ENCODE results near the gene PTPN6. TPM values are rescaled to one million over a fixed set of nuclear protein-coding genes. Genes with fewer than 3 reads are reported as not detected.

Gene PTPN6
- total and polyA plus RNA-seq, 7 donors, result 1.3 to 7.6 (median 3.6) TPM

GRCh38 chr12:6932766-6933165, 18.4 kb upstream of the PTPN6 start:
- no peaks in the 10 kb centered on the region for H3K9me3 ChIP-seq
- H3K36me3 ChIP-seq (ENCODE audit: insufficient read depth in 1 of 2, low read depth in 1 of 2), result peaks cover 0 to 34% of the 10 kb centered on the region in 2 donors
- intact Hi-C loops (cut with DNase I), result no loop called here
- H3K27me3 ChIP-seq (ENCODE audit: insufficient read depth in 3 of 3, low read length in 2 of 3), result no peaks in the 10 kb centered on the region
- ATAC-seq (no peak), DNase-seq (no peak)
- H3K4me3 ChIP-seq, result no peak overlapping the region
- 48 to 65% (median 55%) methylated on average over 1 of the region's 1 CpG for WGBS, 3 donors
- TF ChIP-seq, protein P1, sequence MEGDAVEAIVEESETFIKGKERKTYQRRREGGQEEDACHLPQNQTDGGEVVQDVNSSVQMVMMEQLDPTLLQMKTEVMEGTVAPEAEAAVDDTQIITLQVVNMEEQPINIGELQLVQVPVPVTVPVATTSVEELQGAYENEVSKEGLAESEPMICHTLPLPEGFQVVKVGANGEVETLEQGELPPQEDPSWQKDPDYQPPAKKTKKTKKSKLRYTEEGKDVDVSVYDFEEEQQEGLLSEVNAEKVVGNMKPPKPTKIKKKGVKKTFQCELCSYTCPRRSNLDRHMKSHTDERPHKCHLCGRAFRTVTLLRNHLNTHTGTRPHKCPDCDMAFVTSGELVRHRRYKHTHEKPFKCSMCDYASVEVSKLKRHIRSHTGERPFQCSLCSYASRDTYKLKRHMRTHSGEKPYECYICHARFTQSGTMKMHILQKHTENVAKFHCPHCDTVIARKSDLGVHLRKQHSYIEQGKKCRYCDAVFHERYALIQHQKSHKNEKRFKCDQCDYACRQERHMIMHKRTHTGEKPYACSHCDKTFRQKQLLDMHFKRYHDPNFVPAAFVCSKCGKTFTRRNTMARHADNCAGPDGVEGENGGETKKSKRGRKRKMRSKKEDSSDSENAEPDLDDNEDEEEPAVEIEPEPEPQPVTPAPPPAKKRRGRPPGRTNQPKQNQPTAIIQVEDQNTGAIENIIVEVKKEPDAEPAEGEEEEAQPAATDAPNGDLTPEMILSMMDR (IDR thresholded peaks at IDR 0.05), result no peak
- H3K27ac ChIP-seq, result peak overlapping the region; percentile 66
- H3K4me1 ChIP-seq, result peaks cover 29% of the 10 kb centered on the region

GRCh38 chr12:6934110-6934509, 17.0 kb upstream of the PTPN6 start:
- Histone ChIP-seq H3K4me1 (peaks cover 37% of the 10 kb centered on the region), H3K36me3 (ENCODE audit: insufficient read depth in 1 of 2, low read depth in 1 of 2) (peaks cover 0 to 37% of the 10 kb centered on the region in 2 donors), H3K27me3 (ENCODE audit: insufficient read depth in 3 of 3, low read length in 2 of 3) (no peaks in the 10 kb centered on the region), H3K9me3 (no peaks in the 10 kb centered on the region), H3K4me3 (no peak overlapping the region), H3K27ac (peak overlapping the region; percentile 66)
- ATAC-seq (no peak), DNase-seq (peak in 1 of 2 donors; percentile 65)
- WGBS, 3 donors, result 37 to 49% (median 47%) methylated on average over 7 to 8 of the region's 8 CpGs
- TF ChIP-seq, protein P1 (IDR thresholded peaks at IDR 0.05), result no peak
- intact Hi-C loops (cut with DNase I), result no loop called here

DNA sequence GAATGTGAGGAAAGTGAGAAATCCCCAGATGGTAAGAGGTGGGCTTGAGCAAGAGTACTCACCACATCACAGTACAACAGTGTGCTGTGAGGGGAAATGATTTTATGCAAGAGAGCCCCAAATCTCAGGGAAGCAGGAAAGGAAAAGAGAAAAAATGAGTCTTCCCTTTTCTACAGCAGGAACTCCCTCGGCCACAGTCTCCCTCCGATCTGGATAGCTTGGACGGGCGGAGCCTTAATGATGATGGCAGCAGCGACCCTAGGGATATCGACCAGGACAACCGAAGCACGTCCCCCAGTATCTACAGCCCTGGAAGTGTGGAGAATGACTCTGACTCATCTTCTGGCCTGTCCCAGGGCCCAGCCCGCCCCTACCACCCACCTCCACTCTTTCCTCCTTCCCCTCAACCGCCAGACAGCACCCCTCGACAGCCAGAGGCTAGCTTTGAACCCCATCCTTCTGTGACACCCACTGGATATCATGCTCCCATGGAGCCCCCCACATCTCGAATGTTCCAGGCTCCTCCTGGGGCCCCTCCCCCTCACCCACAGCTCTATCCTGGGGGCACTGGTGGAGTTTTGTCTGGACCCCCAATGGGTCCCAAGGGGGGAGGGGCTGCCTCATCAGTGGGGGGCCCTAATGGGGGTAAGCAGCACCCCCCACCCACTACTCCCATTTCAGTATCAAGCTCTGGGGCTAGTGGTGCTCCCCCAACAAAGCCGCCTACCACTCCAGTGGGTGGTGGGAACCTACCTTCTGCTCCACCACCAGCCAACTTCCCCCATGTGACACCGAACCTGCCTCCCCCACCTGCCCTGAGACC, 15.6 kb upstream of the PTPN6 start:
- Histone ChIP-seq H3K9me3 (no peaks in the 10 kb centered on the region), H3K36me3 (ENCODE audit: insufficient read depth in 1 of 2, low read depth in 1 of 2) (peaks cover 0 to 50% of the 10 kb centered on the region in 2 donors), H3K27me3 (ENCODE audit: insufficient read depth in 3 of 3, low read length in 2 of 3) (no peaks in the 10 kb centered on the region), H3K4me3 (no peak overlapping the region), H3K4me1 (peaks cover 32% of the 10 kb centered on the region), H3K27ac (peak overlapping the region; percentile 66)
- TF ChIP-seq, protein P1 (IDR thresholded peaks at IDR 0.05), result no peak
- WGBS, 3 donors, result 53 to 59% (median 58%) methylated on average over 14 of the region's 14 CpGs
- no peak for ATAC-seq
- peak in 1 of 2 donors; percentile 56 for DNase-seq
- intact Hi-C loops (cut with DNase I), result loop anchor here in 1 of 2 donors (5.0 kb wide), 1 partner anchor 68 kb away; the partner anchor contains the start of gene TPI1

- Histone ChIP-seq H3K36me3 (ENCODE audit: insufficient read depth in 1 of 2, low read depth in 1 of 2) (peaks cover 0 to 55% of the 10 kb centered on the region in 2 donors), H3K27ac (peak overlapping the region; percentile 93), H3K4me3 (no peak overlapping the region), H3K9me3 (no peaks in the 10 kb centered on the region), H3K27me3 (ENCODE audit: insufficient read depth in 3 of 3, low read length in 2 of 3) (no peaks in the 10 kb centered on the region), H3K4me1 (peaks cover 32% of the 10 kb centered on the region)
- ATAC-seq (no peak), DNase-seq (no peak)
- intact Hi-C loops (cut with DNase I), result loop anchor here in 1 of 2 donors (5.0 kb wide), 1 partner anchor 69 kb away; the partner anchor contains the start of gene TPI1
- TF ChIP-seq, protein P1 (IDR thresholded peaks at IDR 0.05), result no peak
- WGBS, 3 donors, result 93 to 95% (median 93%) methylated on average over 3 of the region's 3 CpGs
Measured at GRCh38 chr12:6936194-6936635, 14.9 kb upstream of the PTPN6 start.
